Spinal cord (tissue), 10 donors: ENCODE measurements around the gene TEAD4. TPM values are rescaled to one million over a fixed set of nuclear protein-coding genes. Genes with fewer than 3 reads are reported as not detected.

Experiments used
- DNase-seq, 6 donors: peaks; one replicate each; pipeline versions ENCODE4 v3.0.0 to v3.0.0-alpha.2; 2013 to 2015; ENCODE audit warnings: low spot score in 6 of 6, low read depth in 4 of 6
- H3K27ac ChIP-seq: one replicate; pipeline ENCODE4 v1.5.1; 2013; ENCODE audit warnings: low read depth, low read length, control low read depth
- H3K27me3 ChIP-seq: one replicate; pipeline ENCODE4 v1.6.1; 2013; ENCODE audit warnings: low read length; ENCODE audit not compliant: control insufficient read depth, insufficient read depth
- H3K36me3 ChIP-seq: one replicate; pipeline ENCODE4 v1.6.1; 2013; ENCODE audit warnings: low read length; ENCODE audit not compliant: control insufficient read depth, insufficient read depth
- H3K4me1 ChIP-seq: one replicate; pipeline ENCODE4 v1.6.1; 2013; ENCODE audit warnings: low read length; ENCODE audit not compliant: control insufficient read depth, insufficient read depth
- H3K4me3 ChIP-seq: one replicate; pipeline ENCODE4 v1.5.1; 2013; ENCODE audit warnings: low read depth, low read length, control low read depth
- H3K9me3 ChIP-seq: one replicate; pipeline ENCODE4 v1.6.1; 2013; ENCODE audit warnings: low read length; ENCODE audit not compliant: control insufficient read depth, insufficient read depth
- WGBS: methylation state at CpG from one replicate; pipeline ENCODE4 v1.1.5; 2013; ENCODE audit warnings: missing lambda C conversion rate; ENCODE audit not compliant: insufficient coverage; 5-methylcytosine and 5-hydroxymethylcytosine counted together
- polyA plus RNA-seq, 2 donors: library from polyadenylated mRNA; unstranded; fragments of 120-200 nt; gene quantifications; one replicate each; pipeline ENCODE4 v1.2.1, GENCODE V29; 2013; ENCODE audit not compliant: insufficient read length in 2 of 2
- total RNA-seq, 2 donors: library from RNA; depleted of rRNA in 1 of 2; stranded (reverse); fragments of 120-200 nt in 1 of 2; fragments of >200 nt in 1 of 2; gene quantifications; one replicate each; pipeline versions ENCODE4 v1.2.3 to v1.2.4, GENCODE V29; 2013 to 2014
- donor health status: healthy.

TEAD4 gene
- total and polyA plus RNA-seq, 4 donors: 0.99 to 2.8 (median 2.3) TPM

DNA sequence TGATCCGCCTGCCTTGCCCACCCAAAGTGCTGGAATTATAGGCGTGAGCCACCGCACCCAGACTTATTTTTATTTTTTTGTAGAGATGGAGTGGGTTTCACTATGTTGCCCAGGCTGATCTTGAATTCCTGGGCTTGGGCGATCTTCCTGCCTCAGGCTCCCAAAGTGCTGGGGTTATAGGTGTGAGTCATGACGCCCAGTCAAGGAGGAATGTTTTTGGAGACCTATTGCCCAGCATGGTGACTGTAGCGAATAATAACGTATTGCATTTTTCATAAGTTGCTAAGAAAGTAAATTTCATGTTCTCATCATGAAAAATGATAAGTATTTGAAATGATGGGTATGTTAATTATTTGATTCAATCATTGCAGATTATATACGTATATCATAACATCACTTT is 46.5 kb downstream of the TEAD4 start:
- Histone ChIP-seq H3K36me3 (no peaks in the 10 kb centered on the region), H3K4me1 (no peaks in the 10 kb centered on the region), H3K27ac (no peak overlapping the region), H3K4me3 (no peak overlapping the region), H3K27me3 (no peaks in the 10 kb centered on the region), H3K9me3 (no peaks in the 10 kb centered on the region)
- DNase-seq: no peak
- 98% methylated on average over 5 of the region's 8 CpGs for WGBS

DNA sequence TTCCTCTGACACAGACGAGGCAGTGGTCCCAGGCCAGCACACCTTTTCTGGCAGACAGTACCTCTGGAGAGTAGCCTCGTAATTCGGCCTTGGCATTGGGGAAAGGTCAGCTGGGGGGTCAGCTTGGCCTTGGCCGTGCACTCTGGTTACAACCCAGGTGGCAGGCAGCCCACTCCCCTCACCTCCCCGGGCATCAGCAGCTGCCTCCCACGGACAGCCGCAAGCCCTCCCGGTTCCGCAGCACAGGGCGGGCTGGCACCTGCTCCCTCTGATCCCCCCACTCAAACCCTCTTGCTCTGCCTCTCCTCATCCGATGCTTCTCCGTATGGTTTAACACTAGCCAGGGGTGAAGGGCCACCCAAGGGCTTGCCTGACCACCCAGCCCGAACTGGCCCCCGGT is 50.6 kb downstream of the TEAD4 start:
- Histone ChIP-seq H3K27me3 (no peaks in the 10 kb centered on the region), H3K9me3 (no peaks in the 10 kb centered on the region), H3K27ac (no peak overlapping the region), H3K36me3 (no peaks in the 10 kb centered on the region), H3K4me1 (no peaks in the 10 kb centered on the region), H3K4me3 (no peak overlapping the region)
- 86% methylated on average over 12 of the region's 14 CpGs for WGBS
- no peak for DNase-seq

DNA sequence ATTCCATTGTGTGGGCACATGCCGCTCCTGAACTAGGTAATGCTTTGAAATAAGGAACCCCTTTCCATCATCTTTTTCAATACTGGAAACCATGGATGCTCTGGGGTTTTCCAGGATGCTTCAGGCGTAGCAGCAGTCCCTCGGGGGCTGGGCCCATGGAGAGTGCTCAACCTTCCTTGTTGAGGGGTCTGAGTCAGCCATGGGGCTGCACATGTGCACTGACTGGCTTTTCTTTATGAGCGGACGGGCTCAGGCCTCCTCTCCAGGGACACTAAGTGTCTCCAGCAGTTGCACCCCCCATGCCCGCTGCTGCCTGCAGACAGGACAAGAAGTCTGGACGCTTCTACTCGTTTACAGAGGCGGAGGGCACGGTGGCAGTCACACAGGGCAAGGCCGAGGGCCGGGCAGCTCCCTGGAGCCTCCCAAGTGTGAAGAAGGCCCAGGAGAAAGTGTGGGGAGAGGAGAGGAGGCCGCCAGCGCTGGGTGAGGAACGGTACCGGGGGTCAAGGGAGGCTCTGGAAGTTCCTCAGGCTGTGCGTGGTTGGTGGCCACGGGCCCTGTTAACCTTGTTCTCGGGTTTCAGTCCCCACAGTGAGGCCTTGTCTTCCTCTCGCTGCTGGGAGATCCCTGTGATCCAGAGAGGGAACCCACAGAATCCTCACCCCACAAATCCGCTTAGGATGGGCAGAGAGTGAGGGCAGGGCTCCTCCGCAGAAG is 51.2 kb downstream of the TEAD4 start:
- no peaks in the 10 kb centered on the region for H3K9me3 ChIP-seq
- DNase-seq: no peak
- WGBS: 84% methylated on average over 16 of the region's 22 CpGs
- H3K4me1 ChIP-seq: no peaks in the 10 kb centered on the region
- no peaks in the 10 kb centered on the region for H3K36me3 ChIP-seq
- H3K4me3 ChIP-seq: no peak overlapping the region
- no peaks in the 10 kb centered on the region for H3K27me3 ChIP-seq
- no peak overlapping the region for H3K27ac ChIP-seq

DNA sequence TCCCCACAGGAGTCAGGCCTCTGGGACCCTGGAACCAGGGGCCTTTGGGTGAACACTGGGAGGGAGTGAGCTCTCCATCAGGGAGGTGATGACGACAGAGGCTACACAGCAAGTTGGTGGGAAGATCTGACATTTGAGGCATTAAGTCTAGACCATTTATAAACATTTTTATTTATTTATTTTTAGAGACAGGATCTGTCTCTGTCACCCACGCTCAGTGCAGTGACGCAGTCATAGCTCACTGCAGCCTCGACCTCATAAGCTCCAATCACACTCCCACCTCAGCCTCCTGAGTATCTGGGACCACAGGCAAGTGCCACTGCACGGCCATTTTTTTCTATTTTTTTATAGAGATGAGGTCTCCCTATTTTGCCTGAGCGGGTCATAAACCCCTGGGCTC is 53.6 kb downstream of the TEAD4 start:
- 78% methylated on average over 4 of the region's 6 CpGs for WGBS
- Histone ChIP-seq H3K9me3 (no peaks in the 10 kb centered on the region), H3K4me3 (no peak overlapping the region), H3K27ac (no peak overlapping the region), H3K4me1 (no peaks in the 10 kb centered on the region), H3K27me3 (no peaks in the 10 kb centered on the region), H3K36me3 (peaks cover 2% of the 10 kb centered on the region)
- DNase-seq: no peak

DNA sequence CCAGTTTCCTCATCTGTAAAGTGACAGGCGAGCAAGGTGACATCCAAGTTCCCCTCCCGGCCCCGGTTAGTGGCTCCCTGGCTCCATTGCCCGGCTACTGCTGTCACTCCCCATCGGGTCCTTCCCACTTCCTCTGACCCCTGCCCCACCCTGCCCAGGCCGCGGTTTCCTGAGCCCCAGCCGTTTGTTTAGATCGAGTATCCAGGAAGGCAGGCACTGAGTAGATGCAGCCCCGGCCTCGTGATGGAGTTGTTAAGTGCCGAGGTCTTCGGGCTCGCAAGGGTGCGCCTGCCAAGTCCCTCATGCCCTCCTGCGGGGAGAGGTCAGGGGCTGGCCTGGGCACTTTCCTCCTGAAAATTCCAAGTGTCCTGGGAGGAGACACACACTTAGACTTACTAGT is 55.4 kb downstream of the TEAD4 start:
- H3K4me1 ChIP-seq: no peaks in the 10 kb centered on the region
- no peak for DNase-seq
- no peaks in the 10 kb centered on the region for H3K9me3 ChIP-seq
- no peak overlapping the region for H3K4me3 ChIP-seq
- peaks cover 7% of the 10 kb centered on the region for H3K36me3 ChIP-seq
- no peaks in the 10 kb centered on the region for H3K27me3 ChIP-seq
- 74% methylated on average over 16 of the region's 16 CpGs for WGBS
- H3K27ac ChIP-seq: no peak overlapping the region

DNA sequence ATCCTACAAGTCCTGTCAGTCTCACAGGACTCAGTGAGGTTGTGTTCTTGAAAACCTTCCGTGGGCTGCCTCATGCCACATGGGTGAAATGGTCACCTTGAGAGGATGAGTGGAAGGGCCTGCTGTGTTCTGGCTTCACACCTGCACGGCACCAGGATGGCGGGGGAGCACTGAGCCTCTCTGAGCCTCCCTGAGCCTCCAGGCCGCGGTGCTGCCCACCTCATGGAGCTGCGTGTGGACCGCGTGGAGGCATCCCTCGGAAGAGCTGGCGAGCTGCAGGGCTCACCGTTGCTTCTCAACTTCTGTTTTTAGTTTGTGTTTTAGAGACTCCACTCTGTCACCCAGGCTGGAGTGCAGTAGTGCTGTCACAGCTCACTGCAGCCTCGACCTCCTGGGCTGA is 56.2 kb downstream of the TEAD4 start:
- 95% methylated on average over 11 of the region's 12 CpGs for WGBS
- H3K36me3 ChIP-seq: peaks cover 8% of the 10 kb centered on the region
- H3K27me3 ChIP-seq: no peaks in the 10 kb centered on the region

DNA sequence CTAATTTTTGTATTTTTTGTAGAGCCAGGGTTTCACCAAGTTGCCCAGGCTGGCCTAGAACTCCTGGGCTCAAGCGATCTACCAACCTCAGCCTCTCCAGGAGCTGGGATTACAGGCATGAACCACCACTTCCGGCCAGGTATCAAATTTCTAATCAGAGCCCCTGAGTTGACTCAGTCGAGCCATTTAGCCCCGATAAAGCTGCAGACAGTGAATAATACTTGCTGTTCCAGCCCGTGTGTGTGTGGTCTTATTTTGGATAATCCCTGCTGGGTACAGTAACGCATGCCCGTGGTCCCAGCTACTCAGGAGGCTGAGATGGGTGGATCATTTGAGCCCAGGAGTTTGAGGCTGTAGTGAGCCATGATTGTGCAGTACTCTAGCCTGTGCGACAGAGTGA is 57.0 kb downstream of the TEAD4 start:
- Histone ChIP-seq H3K4me3 (no peak overlapping the region), H3K36me3 (peaks cover 11% of the 10 kb centered on the region), H3K27ac (no peak overlapping the region), H3K9me3 (no peaks in the 10 kb centered on the region), H3K27me3 (no peaks in the 10 kb centered on the region), H3K4me1 (no peaks in the 10 kb centered on the region)
- DNase-seq: no peak
- WGBS: 60% methylated on average over 7 of the region's 8 CpGs

More for the DNA sequence above, 56.2 kb downstream of the TEAD4 start:
- H3K9me3 ChIP-seq: no peaks in the 10 kb centered on the region
- H3K27ac ChIP-seq: no peak overlapping the region
- H3K4me1 ChIP-seq: no peaks in the 10 kb centered on the region
- DNase-seq: no peak
- H3K4me3 ChIP-seq: no peak overlapping the region

DNA sequence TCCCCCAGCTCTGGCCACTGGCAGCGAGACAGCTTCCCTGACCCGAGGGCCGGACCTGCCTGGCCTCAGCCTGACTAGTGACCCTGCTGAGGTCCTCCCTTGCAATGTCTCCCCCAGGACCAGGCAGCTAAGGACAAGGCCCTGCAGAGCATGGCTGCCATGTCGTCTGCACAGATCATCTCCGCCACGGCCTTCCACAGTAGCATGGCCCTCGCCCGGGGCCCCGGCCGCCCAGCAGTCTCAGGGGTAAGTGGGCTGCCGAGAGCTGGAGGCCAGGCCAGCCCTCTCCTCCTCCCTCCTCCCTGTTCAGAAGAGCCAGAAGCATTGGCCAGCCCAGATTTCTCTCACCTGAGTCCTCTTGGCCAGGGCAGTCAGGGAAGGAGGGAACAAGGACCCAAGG is 58.1 kb downstream of the TEAD4 start:
- 90% methylated on average over 11 of the region's 11 CpGs for WGBS
- H3K9me3 ChIP-seq: no peaks in the 10 kb centered on the region
- H3K36me3 ChIP-seq: peaks cover 11% of the 10 kb centered on the region
- H3K4me3 ChIP-seq: no peak overlapping the region
- DNase-seq: no peak
- H3K4me1 ChIP-seq: no peaks in the 10 kb centered on the region
- no peak overlapping the region for H3K27ac ChIP-seq
- H3K27me3 ChIP-seq: no peaks in the 10 kb centered on the region

DNA sequence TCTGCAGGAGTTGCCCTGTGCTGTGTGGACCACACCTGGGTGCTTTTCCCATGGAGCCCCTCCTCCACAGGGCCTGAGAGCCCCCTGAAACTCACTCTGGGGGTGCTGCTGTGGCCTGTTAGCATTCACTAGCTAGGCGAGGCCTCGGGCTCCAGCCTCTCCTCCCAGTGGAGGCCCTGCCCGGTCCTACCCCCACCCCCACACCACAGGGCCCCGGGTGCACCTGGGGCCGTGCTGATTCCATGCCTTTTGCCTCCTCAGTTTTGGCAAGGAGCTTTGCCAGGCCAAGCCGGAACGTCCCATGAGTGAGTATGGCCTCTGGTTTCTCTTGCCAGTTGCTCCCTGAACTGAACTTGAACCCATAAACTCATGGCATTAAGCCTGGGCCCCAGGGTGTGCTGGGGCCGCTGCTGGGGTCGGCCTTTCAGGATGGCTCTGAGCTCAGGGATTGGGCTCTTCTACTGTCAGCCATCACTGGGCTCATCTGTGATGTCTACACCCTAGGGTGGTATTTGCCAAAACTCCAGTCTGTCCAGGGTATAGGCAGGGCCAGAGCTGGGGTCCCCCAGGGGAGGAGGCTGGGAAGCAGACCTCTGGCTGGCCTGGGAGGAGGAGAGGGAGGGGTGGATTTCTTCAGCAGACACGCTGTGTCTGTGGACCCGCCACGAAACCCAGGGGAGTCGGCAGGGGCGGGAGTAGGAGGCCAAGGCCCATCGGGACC is 59.2 kb downstream of the TEAD4 start:
- Histone ChIP-seq H3K9me3 (no peaks in the 10 kb centered on the region), H3K36me3 (peaks cover 11% of the 10 kb centered on the region), H3K27me3 (no peaks in the 10 kb centered on the region), H3K4me1 (no peaks in the 10 kb centered on the region), H3K27ac (no peak overlapping the region), H3K4me3 (no peak overlapping the region)
- WGBS: 90% methylated on average over 10 of the region's 15 CpGs
- DNase-seq: no peak
